Activated T-cell treated with anti-CD3 and anti-CD28 coated beads, Interleukin-2, amount 50 U/mL, for 4 hours (primary cell): ENCODE measurements around the gene GNAQ. TPM values are rescaled to one million over a fixed set of nuclear protein-coding genes. Genes with fewer than 3 reads are reported as not detected.
"Not testable (repeated sequence)": the region's sequence is repeated elsewhere in the genome, so short reads cannot be mapped to it uniquely, and the experiment has no call there.

ENCODE experiments used
- ATAC-seq, 2 donors: fragments of 200-7000 bp; cut with Tn5 transposase; one replicate each; pipeline ENCODE4 v1.10.0; 2021
- DNase-seq: peaks from one replicate; pipeline ENCODE4 v3.0.0-alpha.2; 2020
- H3K27me3 Mint-ChIP-seq: one replicate; pipeline ENCODE4 v1.8.0; 2021; ENCODE audit warnings: low read depth, mixed read lengths
- H3K36me3 Mint-ChIP-seq: one replicate; pipeline ENCODE4 v1.8.0; 2022; ENCODE audit warnings: mixed read lengths; ENCODE audit not compliant: insufficient read depth
- H3K4me1 Mint-ChIP-seq: one replicate; pipeline ENCODE4 v1.8.0; 2021; ENCODE audit warnings: low read depth, mixed read lengths
- H3K4me3 Mint-ChIP-seq: one replicate; pipeline ENCODE4 v1.8.0; 2021; ENCODE audit warnings: mild to moderate bottlenecking, moderate library complexity, mixed read lengths
- H3K9me3 Mint-ChIP-seq: one replicate; pipeline ENCODE4 v1.8.0; 2021; ENCODE audit warnings: mixed read lengths
- total RNA-seq, 3 donors: library from RNA; stranded (reverse); gene quantifications; one replicate each; pipeline ENCODE4 v1.2.1, GENCODE V29; 2021

Gene GNAQ
- total RNA-seq, 3 donors from 2014 or later, result 18.2 to 20.1 (median 18.9) TPM

DNA sequence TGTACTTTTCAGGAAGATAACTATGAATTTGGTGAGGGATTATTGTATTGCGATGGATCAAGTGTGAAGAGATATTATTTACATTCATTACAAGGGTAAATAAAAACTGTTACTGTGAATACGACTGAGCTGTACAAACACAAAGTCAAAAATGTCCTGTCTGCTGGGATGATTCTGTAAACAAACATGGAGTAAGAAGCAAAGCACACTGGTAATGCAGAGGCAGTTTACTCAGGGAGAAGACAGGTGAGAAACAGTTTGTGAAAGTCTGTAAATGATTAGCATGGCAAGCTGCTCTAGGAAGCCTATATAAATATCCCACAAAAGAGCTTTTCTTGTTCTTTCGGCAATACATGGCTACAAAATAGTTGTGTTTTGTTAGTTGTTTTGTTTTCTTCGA lies 268.0 kb downstream of the GNAQ start:
- H3K4me1 Mint-ChIP-seq, result peaks cover 7% of the 10 kb centered on the region
- H3K9me3 Mint-ChIP-seq, result peaks cover 5% of the 10 kb centered on the region
- no peak for DNase-seq
- ATAC-seq, result no peak
- no peak overlapping the region for H3K4me3 Mint-ChIP-seq
- H3K27me3 Mint-ChIP-seq, result no peaks in the 10 kb centered on the region
- H3K36me3 Mint-ChIP-seq, result peaks cover 11% of the 10 kb centered on the region

DNA sequence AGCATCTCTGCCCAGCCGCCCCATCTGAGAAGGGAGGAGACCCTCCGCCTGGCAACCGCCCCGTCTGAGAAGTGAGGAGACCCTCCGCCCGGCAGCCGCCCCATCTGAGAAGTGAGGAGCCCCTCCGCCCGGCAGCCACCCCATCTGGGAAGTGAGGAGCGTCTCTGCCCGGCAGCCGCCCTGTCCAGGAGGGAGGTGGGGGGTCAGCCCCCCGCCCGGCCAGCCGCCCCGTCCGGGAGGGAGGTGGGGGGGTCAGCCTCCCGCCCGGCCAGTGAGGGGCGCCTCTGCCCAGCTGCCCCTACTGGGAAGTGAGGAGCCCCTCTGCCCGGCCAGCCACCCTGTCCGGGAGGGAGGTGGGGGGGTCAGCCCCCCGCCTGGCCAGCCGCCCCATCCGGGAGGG lies 270.7 kb downstream of the GNAQ start:
- not testable (repeated sequence) for H3K4me1 Mint-ChIP-seq, ATAC-seq, DNase-seq, H3K27me3 Mint-ChIP-seq, H3K4me3 Mint-ChIP-seq, H3K9me3 Mint-ChIP-seq
- peaks cover 14% of the 10 kb centered on the region for H3K36me3 Mint-ChIP-seq

DNA sequence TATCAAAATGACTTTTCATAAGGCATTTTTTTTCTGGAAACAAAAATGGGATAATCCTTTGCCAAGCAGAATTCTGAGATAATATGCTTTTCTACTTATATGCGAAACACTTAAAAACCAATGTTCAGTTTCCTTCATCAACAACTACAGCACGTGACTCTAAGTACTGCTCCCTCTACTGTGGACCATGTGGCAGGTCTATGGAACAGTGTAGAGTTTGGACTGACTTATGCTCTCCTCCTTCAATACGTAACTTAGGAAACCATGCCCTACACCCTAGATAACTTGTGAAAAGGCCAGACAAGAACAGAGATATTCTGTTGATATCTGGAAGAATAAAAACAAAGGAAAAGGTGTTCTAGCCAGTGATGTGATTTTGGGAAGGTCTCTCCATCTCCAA lies 272.2 kb downstream of the GNAQ start:
- Mint-ChIP-seq H3K4me3 (no peak overlapping the region), H3K27me3 (no peaks in the 10 kb centered on the region), H3K9me3 (peaks cover 4% of the 10 kb centered on the region), H3K4me1 (no peaks in the 10 kb centered on the region), H3K36me3 (peaks cover 16% of the 10 kb centered on the region)
- ATAC-seq (no peak), DNase-seq (no peak)

- Mint-ChIP-seq H3K27me3 (no peaks in the 10 kb centered on the region), H3K4me3 (no peak overlapping the region), H3K9me3 (peaks cover 4% of the 10 kb centered on the region), H3K4me1 (peaks cover 7% of the 10 kb centered on the region), H3K36me3 (peaks cover 13% of the 10 kb centered on the region)
- ATAC-seq, result no peak
- DNase-seq, result no peak
These were observed 275.2 kb downstream of the GNAQ start for GRCh38 chr9:77756449-77756848.

DNA sequence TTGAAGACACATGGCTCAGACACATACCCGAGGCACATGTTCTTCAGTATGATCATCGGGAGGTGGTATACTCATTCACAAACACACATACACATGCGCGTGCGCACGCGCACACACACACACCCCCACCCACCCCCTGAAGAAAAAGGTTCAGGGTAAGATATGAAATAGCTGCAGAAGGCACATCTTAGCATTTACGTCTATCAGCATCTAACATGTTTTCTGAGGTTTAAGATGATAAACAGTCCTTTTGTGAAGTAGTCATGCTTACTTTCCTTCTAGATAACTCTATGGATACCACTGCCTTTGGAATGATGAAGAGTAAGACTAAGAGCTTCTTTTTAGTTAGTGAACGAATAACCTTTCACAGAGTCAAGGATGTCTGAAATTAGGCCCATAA lies 278.4 kb downstream of the GNAQ start:
- Mint-ChIP-seq H3K9me3 (peaks cover 4% of the 10 kb centered on the region), H3K27me3 (no peaks in the 10 kb centered on the region), H3K36me3 (peaks cover 15% of the 10 kb centered on the region), H3K4me1 (peaks cover 9% of the 10 kb centered on the region), H3K4me3 (no peak overlapping the region)
- ATAC-seq (no peak), DNase-seq (no peak)

DNA sequence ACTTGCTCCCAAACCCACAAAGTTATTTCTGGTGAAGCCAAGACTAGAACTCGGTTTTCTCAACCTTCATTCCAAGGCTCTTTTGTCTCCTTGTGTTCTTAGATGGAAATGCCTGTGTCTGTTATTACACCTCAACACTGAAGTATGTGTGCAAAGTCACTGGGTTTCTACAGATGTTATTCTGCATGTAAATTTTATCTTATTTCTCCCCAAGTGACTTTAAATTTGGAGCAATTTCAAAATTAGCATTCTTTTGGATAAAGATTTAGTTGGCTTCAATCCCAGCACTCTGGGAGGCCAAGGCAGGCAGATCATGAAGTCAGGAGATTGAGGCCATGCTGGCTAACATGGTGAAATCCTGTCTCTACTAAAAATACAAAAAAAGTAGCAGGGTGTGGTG lies 279.1 kb downstream of the GNAQ start:
- ATAC-seq (no peak), DNase-seq (no peak)
- H3K27me3 Mint-ChIP-seq, result no peaks in the 10 kb centered on the region
- H3K9me3 Mint-ChIP-seq, result peaks cover 4% of the 10 kb centered on the region
- peaks cover 12% of the 10 kb centered on the region for H3K4me1 Mint-ChIP-seq
- no peak overlapping the region for H3K4me3 Mint-ChIP-seq
- H3K36me3 Mint-ChIP-seq, result peaks cover 13% of the 10 kb centered on the region

GRCh38 chr9:77751341-77752091 lies 280.1 kb downstream of the GNAQ start:
- DNase-seq (no peak), ATAC-seq (peak in 1 of 2 donors; percentile 42)
- Mint-ChIP-seq H3K9me3 (no peaks in the 10 kb centered on the region), H3K4me1 (peaks cover 20% of the 10 kb centered on the region), H3K27me3 (no peaks in the 10 kb centered on the region), H3K4me3 (no peak overlapping the region), H3K36me3 (peaks cover 9% of the 10 kb centered on the region)

- Mint-ChIP-seq H3K4me1 (peaks cover 24% of the 10 kb centered on the region), H3K36me3 (peaks cover 9% of the 10 kb centered on the region), H3K9me3 (no peaks in the 10 kb centered on the region), H3K27me3 (no peaks in the 10 kb centered on the region), H3K4me3 (no peak overlapping the region)
- ATAC-seq (no peak), DNase-seq (no peak)
These were observed 280.6 kb downstream of the GNAQ start for GRCh38 chr9:77750981-77751340.

DNA sequence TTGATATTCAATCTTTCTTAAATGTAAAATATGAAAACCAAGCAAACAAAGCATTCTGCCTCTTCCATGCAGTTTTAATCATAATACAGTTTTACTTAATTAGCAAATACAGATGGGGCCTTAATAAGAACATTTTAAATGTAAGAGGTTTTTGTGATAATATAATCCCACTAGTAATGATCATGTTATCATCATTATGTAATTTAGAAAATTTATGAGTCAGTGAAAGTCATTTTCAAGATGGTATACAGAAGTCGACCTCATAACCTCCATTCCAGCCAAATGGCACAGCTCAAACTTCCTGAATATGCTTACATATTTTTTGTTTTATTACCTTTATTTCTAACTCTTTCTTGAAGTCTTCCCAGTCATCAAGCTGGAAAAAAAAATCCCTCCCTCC lies 281.3 kb downstream of the GNAQ start:
- Mint-ChIP-seq H3K9me3 (no peaks in the 10 kb centered on the region), H3K4me1 (peaks cover 28% of the 10 kb centered on the region), H3K27me3 (no peaks in the 10 kb centered on the region), H3K36me3 (peaks cover 6% of the 10 kb centered on the region), H3K4me3 (no peak overlapping the region)
- DNase-seq (no peak), ATAC-seq (no peak)

DNA sequence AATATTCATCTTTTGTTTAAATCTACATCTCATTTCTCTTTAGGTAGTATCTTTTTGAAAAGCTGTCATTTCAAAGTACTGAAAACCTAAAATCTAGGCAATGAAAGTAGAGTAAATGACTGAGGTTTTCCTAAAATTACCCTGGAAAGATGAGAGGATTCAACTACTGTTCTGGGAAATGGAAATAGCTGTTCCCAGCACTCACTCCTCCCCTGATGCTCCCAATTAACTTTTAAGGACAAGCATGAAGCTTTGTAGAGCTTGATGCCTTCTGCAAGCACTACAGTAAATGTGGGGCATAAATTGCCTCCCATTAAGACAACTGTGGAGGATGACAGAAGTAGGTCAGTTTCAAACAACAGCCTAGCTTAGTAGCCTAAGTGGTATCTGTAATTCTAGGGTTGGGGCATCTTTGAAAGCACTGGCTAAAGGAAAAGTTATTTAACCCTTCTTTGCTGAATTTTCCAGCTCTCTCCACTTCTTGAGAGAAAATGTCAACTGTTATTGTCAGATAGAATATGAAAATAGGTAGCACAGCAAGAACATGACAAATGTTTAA lies 283.3 kb downstream of the GNAQ start:
- DNase-seq (no peak), ATAC-seq (no peak)
- Mint-ChIP-seq H3K36me3 (peaks cover 5% of the 10 kb centered on the region), H3K4me3 (no peak overlapping the region), H3K9me3 (no peaks in the 10 kb centered on the region), H3K27me3 (no peaks in the 10 kb centered on the region), H3K4me1 (peaks cover 35% of the 10 kb centered on the region)

GRCh38 chr9:77747163-77747562 lies 284.4 kb downstream of the GNAQ start:
- ATAC-seq, result peak; percentile 72 to 73

GRCh38 chr9:77744841-77745430 lies 286.7 kb downstream of the GNAQ start:
- ATAC-seq, result no peak
- Mint-ChIP-seq H3K4me3 (no peak overlapping the region), H3K9me3 (no peaks in the 10 kb centered on the region), H3K36me3 (peaks cover 7% of the 10 kb centered on the region), H3K27me3 (no peaks in the 10 kb centered on the region), H3K4me1 (peaks cover 28% of the 10 kb centered on the region)
- DNase-seq, result no peak

More at GRCh38 chr9:77747163-77747562, 284.4 kb downstream of the GNAQ start:
- Mint-ChIP-seq H3K9me3 (no peaks in the 10 kb centered on the region), H3K27me3 (no peaks in the 10 kb centered on the region), H3K36me3 (peaks cover 7% of the 10 kb centered on the region), H3K4me3 (no peak overlapping the region), H3K4me1 (peaks cover 35% of the 10 kb centered on the region)
- no peak for DNase-seq

DNA sequence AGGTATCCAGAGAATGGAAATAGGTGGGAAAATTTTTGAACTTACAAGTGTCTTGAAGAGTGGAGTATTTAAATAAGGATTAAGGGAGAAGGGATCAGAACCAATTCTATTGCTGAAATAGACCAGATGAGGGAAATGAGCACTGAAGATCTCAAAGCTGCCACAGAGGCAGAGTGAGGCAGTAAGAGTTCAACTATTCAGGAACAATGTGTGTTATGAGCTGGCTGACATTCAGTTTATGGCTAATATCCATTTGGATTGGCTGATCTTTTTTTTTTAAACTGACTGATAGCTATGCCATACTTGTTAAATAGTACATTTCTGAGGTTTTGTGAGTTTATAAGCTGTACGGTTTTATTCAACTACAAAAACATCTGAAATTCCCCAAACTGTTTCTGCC lies 288.2 kb downstream of the GNAQ start:
- no peaks in the 10 kb centered on the region for H3K9me3 Mint-ChIP-seq
- ATAC-seq, result no peak
- H3K4me3 Mint-ChIP-seq, result no peak overlapping the region
- peaks cover 7% of the 10 kb centered on the region for H3K36me3 Mint-ChIP-seq
- H3K27me3 Mint-ChIP-seq, result no peaks in the 10 kb centered on the region
- DNase-seq, result no peak
- peaks cover 28% of the 10 kb centered on the region for H3K4me1 Mint-ChIP-seq

DNA sequence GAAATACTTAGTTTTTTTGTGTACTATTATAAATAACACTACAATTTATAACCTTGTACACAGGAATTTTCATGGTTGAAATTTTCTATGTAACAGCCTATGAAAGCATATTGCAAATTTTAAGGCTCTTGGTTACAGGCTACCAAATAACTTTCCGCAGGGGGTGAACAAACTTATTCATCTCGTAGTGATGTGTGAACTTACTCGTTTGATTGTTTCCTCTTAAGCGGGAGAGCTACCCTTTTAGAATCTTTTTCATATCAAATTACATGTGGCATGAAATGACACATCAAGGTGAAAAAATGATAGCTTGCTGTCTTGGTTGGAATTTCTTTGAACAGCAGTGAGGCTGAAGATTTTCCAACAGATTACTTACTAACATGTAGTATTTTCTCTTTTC lies 292.7 kb downstream of the GNAQ start:
- no peak for ATAC-seq
- no peaks in the 10 kb centered on the region for H3K9me3 Mint-ChIP-seq
- no peaks in the 10 kb centered on the region for H3K27me3 Mint-ChIP-seq
- no peak for DNase-seq
- no peak overlapping the region for H3K4me3 Mint-ChIP-seq
- peaks cover 3% of the 10 kb centered on the region for H3K4me1 Mint-ChIP-seq
- H3K36me3 Mint-ChIP-seq, result peaks cover 8% of the 10 kb centered on the region

GRCh38 chr9:77735494-77735893 lies 296.1 kb downstream of the GNAQ start:
- Mint-ChIP-seq H3K9me3 (no peaks in the 10 kb centered on the region), H3K36me3 (peaks cover 3% of the 10 kb centered on the region), H3K4me1 (peaks cover 3% of the 10 kb centered on the region), H3K4me3 (no peak overlapping the region), H3K27me3 (no peaks in the 10 kb centered on the region)
- DNase-seq (no peak), ATAC-seq (no peak)
